H1 (cell line): ENCODE data around the gene MCOLN3. TPM values are rescaled to one million over a fixed set of nuclear protein-coding genes. Genes with fewer than 3 reads are reported as not detected.

Experiments
- CTCF ChIA-PET: fragments of 300-600 bp; sonication (Branson Sonifier 250); formaldehyde crosslinking; loops from one replicate; lab custom pipeline; 2021; ENCODE audit not compliant: partially characterized antibody; lab: Charles Lee
- POLR2A ChIA-PET: fragments of 300-600 bp; sonication (Branson Sonifier 250); formaldehyde crosslinking; loops from one replicate; lab custom pipeline; 2021; ENCODE audit warnings: inconsistent platforms; ENCODE audit not compliant: partially characterized antibody; lab: Charles Lee
- DNase-seq, 2 experiments: peaks; one replicate each; pipeline versions ENCODE4 v3.0.0 to v3.0.0-alpha.2; 2010 to 2022; ENCODE audit warnings: low spot score in 2 of 2, low read depth in 1 of 2, mixed read lengths in 1 of 2
- FAIRE-seq: peaks from 2 replicates; lab custom pipeline; 2011; peaks lifted over from hg19 to GRCh38; lab: Jason Lieb, UNC
- H2AFZ ChIP-seq: 2 replicates; pipeline ENCODE4 v1.8.1; 2012; ENCODE audit warnings: low read length, inconsistent platforms
- H2AK5ac ChIP-seq: 2 replicates; pipeline ENCODE4 v1.6.1; 2013; ENCODE audit warnings: low read depth, low read length
- H2BK120ac ChIP-seq: replicated peaks from 2 replicates; pipeline ENCODE3; 2013; ENCODE audit warnings: low read depth, low read length, inconsistent platforms
- H2BK12ac ChIP-seq: 2 replicates; pipeline ENCODE4 v1.6.1; 2013; ENCODE audit warnings: low read depth, low read length
- H2BK15ac ChIP-seq: 2 replicates; pipeline ENCODE4 v1.6.1; 2013; ENCODE audit warnings: low read length
- H2BK20ac ChIP-seq: 2 replicates; pipeline ENCODE4 v1.6.1; 2013; ENCODE audit warnings: low read length
- H2BK5ac ChIP-seq: 2 replicates; pipeline ENCODE4 v1.6.1; 2013; ENCODE audit warnings: low read depth, low read length
- H3K14ac ChIP-seq: 2 replicates; pipeline ENCODE4 v1.6.1; 2013; ENCODE audit warnings: inconsistent platforms; ENCODE audit not compliant: insufficient read length
- H3K18ac ChIP-seq: 2 replicates; pipeline ENCODE4 v1.6.1; 2013; ENCODE audit warnings: low read length; ENCODE audit errors: extremely low read depth
- H3K23ac ChIP-seq: 2 replicates; pipeline ENCODE4 v1.6.1; 2013; ENCODE audit warnings: inconsistent platforms; ENCODE audit not compliant: insufficient read length
- H3K23me2 ChIP-seq: 2 replicates; pipeline ENCODE4 v1.6.1; 2013; ENCODE audit warnings: low read depth, low read length
- H3K27ac ChIP-seq: 2 replicates; pipeline ENCODE4 v1.6.1; 2011; ENCODE audit warnings: low read depth, low read length, inconsistent platforms
- H3K27me3 ChIP-seq, 4 experiments: replicated peaks in 1 of 4; 1 replicate in 1 of 4; 2 replicates in 3 of 4; pipeline versions ENCODE4 v1.6.1 to v1.8.1; 2011 to 2013; ENCODE audit warnings: low read length in 3 of 4, mild to moderate bottlenecking in 3 of 4, inconsistent platforms in 2 of 4, mixed read lengths in 2 of 4, moderate library complexity in 1 of 4; ENCODE audit not compliant: control insufficient read depth in 3 of 4, insufficient read depth in 3 of 4; ENCODE audit errors: extremely low read depth in 1 of 4
- H3K36me3 ChIP-seq, 4 experiments: 2 replicates each; pipeline versions ENCODE4 v1.6.1 to v1.8.1; 2011 to 2013; ENCODE audit warnings: mild to moderate bottlenecking in 4 of 4, low read length in 3 of 4, moderate library complexity in 2 of 4, control low read depth in 1 of 4, inconsistent platforms in 1 of 4; ENCODE audit not compliant: insufficient read depth in 4 of 4, control insufficient read depth in 2 of 4
- H3K4ac ChIP-seq: replicated peaks from 2 replicates; pipeline ENCODE3; 2013; ENCODE audit warnings: low read length, low read depth, mixed read lengths, inconsistent platforms; ENCODE audit not compliant: insufficient read length
- H3K4me1 ChIP-seq, 4 experiments: replicated peaks in 1 of 4; 1 replicate in 1 of 4; 2 replicates in 3 of 4; pipeline versions ENCODE4 v1.6.1 to v1.8.1; 2011 to 2013; ENCODE audit warnings: low read length in 3 of 4, inconsistent platforms in 2 of 4, mixed read lengths in 1 of 4; ENCODE audit not compliant: insufficient read depth in 4 of 4, control insufficient read depth in 3 of 4
- H3K4me2 ChIP-seq, 2 experiments: 2 replicates each; pipeline versions ENCODE4 v1.6.1 to v1.8.1; 2011 to 2013; ENCODE audit warnings: low read depth in 2 of 2, low read length in 2 of 2, control low read depth in 1 of 2, inconsistent platforms in 1 of 2, mild to moderate bottlenecking in 1 of 2; ENCODE audit not compliant: insufficient read depth in 1 of 2
- H3K4me3 ChIP-seq, 4 experiments: fragments of 200-600, 300-600 bp in 1 of 4; sonication (generic), shearing (Covaris generic), sonication (Bioruptor Twin) in 1 of 4; 2 replicates each; pipeline versions ENCODE4 v1.5.1 to v1.8.1; 2011 to 2016; ENCODE audit warnings: low read length in 4 of 4, low read depth in 3 of 4, control low read depth in 2 of 4, inconsistent platforms in 2 of 4, mild to moderate bottlenecking in 2 of 4, mixed read lengths in 1 of 4, moderate library complexity in 1 of 4; ENCODE audit not compliant: insufficient read depth in 2 of 4; ENCODE audit errors: extremely low read depth in 1 of 4
- H3K56ac ChIP-seq: replicated peaks from 2 replicates; pipeline ENCODE3; 2013; ENCODE audit warnings: low read depth, mild to moderate bottlenecking, mixed read lengths, low read length, inconsistent platforms; ENCODE audit not compliant: insufficient read length
- H3K79me1 ChIP-seq: 2 replicates; pipeline ENCODE4 v1.6.1; 2013; ENCODE audit warnings: low read depth, low read length, control low read depth
- H3K79me2 ChIP-seq, 2 experiments: 2 replicates each; pipeline versions ENCODE4 v1.6.1 to v1.8.1; 2012 to 2013; ENCODE audit warnings: low read length in 2 of 2, mild to moderate bottlenecking in 2 of 2, inconsistent platforms in 1 of 2; ENCODE audit not compliant: insufficient read depth in 2 of 2, control insufficient read depth in 1 of 2
- H3K9ac ChIP-seq, 4 experiments: replicated peaks in 1 of 4; 1 replicate in 1 of 4; 2 replicates in 3 of 4; pipeline versions ENCODE4 v1.6.1 to v1.8.1; 2011 to 2013; ENCODE audit warnings: low read depth in 3 of 4, low read length in 3 of 4, control low read depth in 2 of 4, mild to moderate bottlenecking in 2 of 4, moderate library complexity in 2 of 4, inconsistent platforms in 1 of 4; ENCODE audit errors: extremely low read depth in 1 of 4
- H3K9me3 ChIP-seq, 2 experiments: 2 replicates each; pipeline versions ENCODE4 v1.6.1 to v1.8.1; 2012 to 2013; ENCODE audit warnings: mild to moderate bottlenecking in 2 of 2, moderate library complexity in 2 of 2, control low read depth in 1 of 2, inconsistent platforms in 1 of 2, low read depth in 1 of 2, low read length in 1 of 2, mixed read lengths in 1 of 2; ENCODE audit not compliant: insufficient read depth in 2 of 2
- H4K20me1 ChIP-seq, 2 experiments: replicated peaks in 1 of 2; 2 replicates each; pipeline versions ENCODE3 to v1.8.1; 2011 to 2013; ENCODE audit warnings: inconsistent platforms in 2 of 2, low read length in 2 of 2, mild to moderate bottlenecking in 1 of 2; ENCODE audit not compliant: insufficient read depth in 2 of 2, control insufficient read depth in 1 of 2
- H4K5ac ChIP-seq: 2 replicates; pipeline ENCODE4 v1.6.1; 2013; ENCODE audit warnings: low read length, low read depth, mixed read lengths, inconsistent platforms; ENCODE audit not compliant: insufficient read length
- H4K8ac ChIP-seq: 2 replicates; pipeline ENCODE4 v1.8.0; 2013; ENCODE audit warnings: mild to moderate bottlenecking, moderate library complexity, low read length, inconsistent platforms; ENCODE audit not compliant: insufficient read depth; ENCODE audit errors: extremely low read depth
- H4K91ac ChIP-seq: replicated peaks from 2 replicates; pipeline ENCODE3; 2013; ENCODE audit warnings: low read length, mixed read lengths, inconsistent platforms; ENCODE audit not compliant: insufficient read length
- ASH2L ChIP-seq: fragments of 200-600, 300-600 bp; sonication (generic); IDR thresholded peaks from one replicate; pipeline ENCODE4 v1.7.1; 2017; ENCODE audit warnings: low read length
- ATF2 ChIP-seq: IDR thresholded peaks from 2 replicates; pipeline ENCODE4 v1.6.1; 2012; ENCODE audit warnings: low read length, inconsistent platforms
- BACH1 ChIP-seq: IDR thresholded peaks from 2 replicates; pipeline ENCODE4 v1.6.1; 2012; ENCODE audit warnings: low read length, improper control_type of control experiment
- CREB1 ChIP-seq: IDR thresholded peaks from 2 replicates; pipeline ENCODE4 v1.6.1; 2012; ENCODE audit warnings: inconsistent platforms
- E2F6 ChIP-seq: IDR thresholded peaks from 2 replicates; pipeline ENCODE4 v1.6.1; 2012; ENCODE audit warnings: inconsistent platforms
- GTF2F1 ChIP-seq: IDR thresholded peaks from 2 replicates; pipeline ENCODE4 v1.6.1; 2012; ENCODE audit warnings: low read depth, low read length, improper control_type of control experiment, borderline replicate concordance
- JUN ChIP-seq: IDR thresholded peaks from 2 replicates; pipeline ENCODE4 v1.6.1; 2011; ENCODE audit warnings: low read depth, mild to moderate bottlenecking, improper control_type of control experiment, low read length
- JUND ChIP-seq: IDR thresholded peaks from 2 replicates; pipeline ENCODE4 v1.6.1; 2011; ENCODE audit warnings: mild to moderate bottlenecking, improper control_type of control experiment, low read length
- KDM5A ChIP-seq: fragments of 200-600 bp; IDR thresholded peaks from 2 replicates; pipeline ENCODE4 v1.7.1; 2012; ENCODE audit warnings: mild to moderate bottlenecking, low read length, inconsistent platforms, mixed read lengths
- SIX5 ChIP-seq: IDR thresholded peaks from 2 replicates; pipeline ENCODE4 v1.6.1; 2011; ENCODE audit warnings: mild to moderate bottlenecking, low read depth, low read length
- SP2 ChIP-seq: IDR thresholded peaks from 2 replicates; pipeline ENCODE4 v1.6.1; 2012; ENCODE audit warnings: mild to moderate bottlenecking, low read length, inconsistent platforms
- SP4 ChIP-seq: IDR thresholded peaks from 2 replicates; pipeline ENCODE4 v1.6.1; 2012; ENCODE audit warnings: low read length, inconsistent platforms
- TCF12 ChIP-seq: IDR thresholded peaks from 2 replicates; pipeline ENCODE4 v1.6.1; 2011; ENCODE audit warnings: low read depth, mild to moderate bottlenecking, low read length
- ZNF274 ChIP-seq: IDR thresholded peaks from 2 replicates; pipeline ENCODE4 v1.7.0; 2012; ENCODE audit warnings: low read length, borderline replicate concordance; ENCODE audit errors: extremely low read depth
- WGBS, 2 experiments: shearing (Covaris generic) in 1 of 2; methylation state at CpG; one replicate each; pipeline versions ENCODE4 v1.1.6 to v1.1.7; 2013 to 2015; ENCODE audit warnings: low lambda C conversion rate in 2 of 2, mixed read lengths in 2 of 2, inconsistent platforms in 1 of 2, low coverage in 1 of 2, missing lambda C conversion rate in 1 of 2; ENCODE audit not compliant: insufficient replicate concordance in 2 of 2, insufficient coverage in 1 of 2, insufficient read length in 1 of 2; ENCODE audit errors: extremely low coverage in 1 of 2, missing lambda C conversion rate in 1 of 2; 5-methylcytosine and 5-hydroxymethylcytosine counted together
- polyA plus RNA-seq, 7 experiments: library from polyadenylated mRNA; depleted of rRNA in 3 of 7; stranded (reverse) in 5 of 7; unstranded in 2 of 7; fragments of >200 nt in 5 of 7; fragments of 200-250 nt in 2 of 7; gene quantifications; 1 replicate in 5 of 7; 2 replicates in 1 of 7; 4 replicates in 1 of 7; pipeline versions ENCODE4 v1.2.1 to v1.2.3, GENCODE V29; 2011 to 2013; ENCODE audit warnings: missing spikeins in 2 of 7, mixed read lengths in 2 of 7
- total RNA-seq: library from RNA; stranded (reverse); fragmentation: NEBNext Ultra II Directional; extraction: Animal tissue kit (Norgen Biotek cat#: 25700); gene quantifications from 2 replicates; pipeline ENCODE4 v1.2.1, GENCODE V29; 2021

Gene MCOLN3
- total and polyA plus RNA-seq, 2 of the 8 experiments (the other 6 are each of a cell fraction or from before 2014, with no cell fraction given) = 3.8 to 4.9 TPM

GRCh38 chr1:85054664-85055063 lies 6.4 kb upstream of the MCOLN3 start:
- H3K4me1 ChIP-seq = 0 out of 7 replicates have a peak, but pooled peaks cover 0 to under 1% (median 0%) of the 10 kb centered on the region in 4 experiments
- FAIRE-seq = no peak
- no peak overlapping the region for H4K5ac ChIP-seq
- no peaks in the 10 kb centered on the region for H4K20me1 ChIP-seq
- H3K4me2 ChIP-seq = no peak overlapping the region
- ChIA-PET POLR2A (no interaction called here), CTCF (no interaction called here)
- H3K27me3 ChIP-seq = no peaks in the 10 kb centered on the region
- 63% methylated on average over 4 of the region's 4 CpGs; no CpG with 5 or more reads in 1 of the 2 experiments for WGBS, 2 experiments
- H2BK20ac ChIP-seq = no peak overlapping the region
- H4K91ac ChIP-seq = no peak overlapping the region
- no peaks in the 10 kb centered on the region; the same call in 1 of the 2 replicates for H3K79me1 ChIP-seq
- H2AFZ ChIP-seq = no peak overlapping the region
- no peaks in the 10 kb centered on the region for H3K9me3 ChIP-seq
- H3K9ac ChIP-seq = no peak overlapping the region
- no peak overlapping the region for H2BK12ac ChIP-seq
- H3K79me2 ChIP-seq = no peaks in the 10 kb centered on the region
- no peak overlapping the region for H3K4me3 ChIP-seq
- H3K18ac ChIP-seq = no peak overlapping the region
- H4K8ac ChIP-seq = no peak overlapping the region
- no peak for DNase-seq
- peaks cover 4% of the 10 kb centered on the region; the same call in 1 of the 2 replicates for H3K23me2 ChIP-seq
- no peak overlapping the region for H3K23ac ChIP-seq
- no peak overlapping the region for H2BK5ac ChIP-seq
- H3K36me3 ChIP-seq = no peaks in the 10 kb centered on the region
- H3K56ac ChIP-seq = no peak overlapping the region
- H3K4ac ChIP-seq = no peak overlapping the region
- H2AK5ac ChIP-seq = no peak overlapping the region
- no peak overlapping the region for H2BK120ac ChIP-seq
- H3K14ac ChIP-seq = no peak overlapping the region
- H3K27ac ChIP-seq = no peak overlapping the region
- H2BK15ac ChIP-seq = no peak overlapping the region
- TF ChIP-seq ASH2L (no peak), SP4 (no peak), KDM5A (no peak), SP2 (no peak), CREB1 (no peak), TCF12 (no peak), BACH1 (no peak), JUND (no peak), ZNF274 (no peak), GTF2F1 (no peak), ATF2 (no peak), JUN (no peak), E2F6 (no peak), SIX5 (no peak)
